Choroid plexus epithelial cell (primary cell): ENCODE results near the gene KRTAP10-12.

Source experiments
- DNase-seq: peaks from one replicate; pipeline ENCODE4 v3.0.0-alpha.2; 2010; ENCODE audit warnings: low read depth
- H3K4me3 ChIP-seq: 2 replicates; pipeline ENCODE4 v1.5.1; 2011; ENCODE audit warnings: low read depth, mild to moderate bottlenecking, control low read depth, low read length, moderate library complexity
- TF ChIP-seq, protein P1 (sequence below): conservative IDR thresholded peaks from 2 replicates; pipeline ENCODE4 v1.5.1; 2011; ENCODE audit warnings: low read depth, mild to moderate bottlenecking, control low read depth, inconsistent platforms, low read length, moderate library complexity

The KRTAP10-12 gene

DNA sequence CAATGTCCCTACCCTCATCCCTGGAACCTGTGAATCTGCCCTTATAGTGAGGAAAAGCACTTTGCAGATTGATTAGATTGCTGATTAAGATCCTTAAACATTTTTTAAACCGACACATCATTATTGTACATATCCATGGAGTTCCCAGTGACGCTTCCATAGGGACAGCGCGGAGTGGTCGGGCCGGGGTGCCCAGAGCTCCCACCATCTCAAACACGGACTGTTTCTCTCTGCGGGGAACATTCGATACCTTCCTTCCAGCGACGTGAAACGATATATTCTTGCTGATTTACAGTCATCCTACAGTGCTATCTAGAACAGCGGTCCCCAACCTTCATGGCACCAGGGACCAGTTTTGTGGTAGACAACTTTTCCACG is 4.0 kb downstream of the KRTAP10-12 start:
- no peak for DNase-seq
- H3K4me3 ChIP-seq, result no peak overlapping the region
- TF ChIP-seq, protein P1, sequence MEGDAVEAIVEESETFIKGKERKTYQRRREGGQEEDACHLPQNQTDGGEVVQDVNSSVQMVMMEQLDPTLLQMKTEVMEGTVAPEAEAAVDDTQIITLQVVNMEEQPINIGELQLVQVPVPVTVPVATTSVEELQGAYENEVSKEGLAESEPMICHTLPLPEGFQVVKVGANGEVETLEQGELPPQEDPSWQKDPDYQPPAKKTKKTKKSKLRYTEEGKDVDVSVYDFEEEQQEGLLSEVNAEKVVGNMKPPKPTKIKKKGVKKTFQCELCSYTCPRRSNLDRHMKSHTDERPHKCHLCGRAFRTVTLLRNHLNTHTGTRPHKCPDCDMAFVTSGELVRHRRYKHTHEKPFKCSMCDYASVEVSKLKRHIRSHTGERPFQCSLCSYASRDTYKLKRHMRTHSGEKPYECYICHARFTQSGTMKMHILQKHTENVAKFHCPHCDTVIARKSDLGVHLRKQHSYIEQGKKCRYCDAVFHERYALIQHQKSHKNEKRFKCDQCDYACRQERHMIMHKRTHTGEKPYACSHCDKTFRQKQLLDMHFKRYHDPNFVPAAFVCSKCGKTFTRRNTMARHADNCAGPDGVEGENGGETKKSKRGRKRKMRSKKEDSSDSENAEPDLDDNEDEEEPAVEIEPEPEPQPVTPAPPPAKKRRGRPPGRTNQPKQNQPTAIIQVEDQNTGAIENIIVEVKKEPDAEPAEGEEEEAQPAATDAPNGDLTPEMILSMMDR, result no peak

GRCh38 chr21:44701541-44701940 is 4.6 kb downstream of the KRTAP10-12 start:
- no peak for DNase-seq
- TF ChIP-seq, protein P1, result no peak
- H3K4me3 ChIP-seq, result no peak overlapping the region

DNA sequence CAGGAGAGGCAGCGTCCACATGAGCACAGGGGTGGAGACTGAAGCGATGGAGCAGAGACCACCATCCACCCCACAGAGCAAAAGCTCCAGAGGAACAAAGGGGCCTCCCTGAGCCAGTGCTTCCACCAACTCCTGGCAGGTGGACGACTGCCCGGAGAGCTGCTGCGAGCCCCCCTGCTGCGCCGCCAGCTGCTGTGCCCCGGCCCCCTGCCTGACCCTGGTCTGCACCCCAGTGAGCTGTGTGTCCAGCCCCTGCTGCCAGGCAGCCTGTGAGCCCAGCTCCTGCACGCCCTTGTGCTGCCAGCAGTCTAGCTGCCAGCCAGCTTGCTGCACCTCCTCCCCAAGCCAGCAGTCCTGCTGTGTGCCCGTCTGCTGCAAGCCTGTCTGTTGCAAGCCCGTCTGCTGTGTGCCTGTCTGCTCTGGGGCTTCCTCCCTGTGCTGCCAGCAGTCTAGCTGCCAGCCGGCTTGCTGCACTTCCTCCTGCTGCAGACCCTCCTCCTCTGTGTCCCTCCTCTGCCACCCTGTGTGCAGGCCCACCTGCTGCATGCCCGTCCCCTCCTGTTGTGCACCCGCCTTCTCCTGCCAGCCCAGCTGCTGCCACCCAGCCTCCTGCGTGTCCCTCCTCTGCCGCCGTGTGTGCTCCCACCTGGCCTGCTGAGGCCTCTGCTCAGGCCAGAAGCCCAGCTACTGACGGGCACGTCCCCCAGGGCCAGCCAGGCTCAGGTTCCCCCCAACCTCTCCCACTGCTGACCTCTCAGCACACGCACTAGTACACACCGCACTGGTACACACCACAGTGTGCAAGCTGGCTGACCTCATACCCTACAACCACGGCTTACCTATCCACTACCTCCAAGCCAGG is 5.4 kb downstream of the KRTAP10-12 start:
- no peak for DNase-seq
- TF ChIP-seq, protein P1, result no peak
- H3K4me3 ChIP-seq, result no peak overlapping the region

GRCh38 chr21:44702973-44703730 is 6.2 kb downstream of the KRTAP10-12 start:
- DNase-seq, result no peak
- no peak overlapping the region for H3K4me3 ChIP-seq
- TF ChIP-seq, protein P1, result no peak

DNA sequence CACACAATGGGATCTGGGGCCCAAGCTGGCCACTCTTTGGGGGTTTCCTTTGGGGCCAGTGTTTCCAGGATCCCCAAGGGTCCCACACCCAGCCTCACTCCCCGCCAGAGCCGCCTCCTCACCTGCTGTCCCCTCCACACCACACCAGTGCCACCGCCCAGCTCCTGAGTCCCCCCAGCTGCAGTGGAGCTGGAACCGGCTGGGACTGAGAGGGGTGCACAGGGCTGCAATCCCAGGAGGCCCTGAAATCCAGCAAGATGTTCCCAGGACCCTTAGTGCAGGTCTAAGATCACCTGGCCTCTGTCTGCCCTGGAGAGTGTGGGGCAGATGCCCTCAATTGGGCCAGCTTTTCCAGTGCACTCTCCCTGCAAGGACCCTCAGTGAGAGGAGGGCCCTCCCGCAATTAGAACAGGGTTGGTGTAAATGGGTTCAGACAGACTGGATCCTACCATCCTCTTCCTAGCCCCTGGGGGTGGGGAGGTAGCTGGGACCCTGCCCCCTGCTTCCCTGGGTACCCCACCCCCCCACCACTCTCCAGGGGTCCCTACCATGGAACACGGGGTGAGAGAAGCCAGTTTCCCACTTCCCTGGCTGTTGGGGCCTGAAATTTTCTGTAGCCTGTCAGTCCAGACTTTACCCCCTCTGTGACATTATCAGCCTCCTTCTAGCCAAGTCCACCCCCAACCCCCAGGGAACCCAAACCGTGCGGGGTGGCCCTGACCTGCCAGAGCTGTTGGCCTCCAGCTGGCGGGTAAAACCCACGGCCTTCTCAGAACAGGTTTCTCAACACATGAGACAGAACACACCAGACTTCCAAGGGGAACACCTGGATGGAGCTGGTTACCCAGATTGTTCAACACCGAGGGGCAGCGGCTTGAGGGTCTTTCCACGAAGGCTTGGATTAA is 7.0 kb downstream of the KRTAP10-12 start:
- no peak overlapping the region for H3K4me3 ChIP-seq
- no peak for DNase-seq
- TF ChIP-seq, protein P1, result no peak

- DNase-seq, result no peak
- no peak overlapping the region for H3K4me3 ChIP-seq
- TF ChIP-seq, protein P1, result no peak
Observed at GRCh38 chr21:44704636-44705001, 7.6 kb downstream of the KRTAP10-12 start.
